ENCODE data around the gene PCARE. TPM values are rescaled to one million over a fixed set of nuclear protein-coding genes. Genes with fewer than 3 reads are reported as not detected.

Gene PCARE
- total RNA-seq, 1 experiment from 2014 or later: not detected

DNA sequence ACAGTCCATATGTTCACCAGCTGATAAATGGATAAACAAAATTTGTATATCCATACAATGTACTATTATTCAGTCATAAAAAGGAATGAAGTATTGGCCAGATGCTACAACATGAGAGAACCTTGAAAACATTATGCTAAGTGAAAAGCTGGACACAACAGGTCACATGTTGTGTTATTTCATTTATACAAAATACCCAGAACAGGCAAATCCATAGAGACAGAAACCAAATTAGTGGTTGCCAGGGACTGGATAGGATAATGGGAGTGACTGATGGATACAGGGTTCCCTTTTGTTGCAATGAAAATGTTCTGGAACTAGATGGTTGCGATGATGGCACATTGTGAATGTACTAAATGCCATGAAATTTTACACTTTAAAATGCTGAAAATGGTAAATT is 10.2 kb upstream of the PCARE start:
- Mint-ChIP-seq H3K27ac (no peak overlapping the region), H3K27me3 (ENCODE audit: low read depth) (no peaks in the 10 kb centered on the region), H3K4me1 (no peaks in the 10 kb centered on the region), H3K9me3 (peaks cover 13% of the 10 kb centered on the region), H3K36me3 (peaks cover 11% of the 10 kb centered on the region; the same call in 1 of the 2 replicates), H3K4me3 (no peak overlapping the region)
- TF ChIP-seq ZNF263 (CRISPR knock-in tag; IDR thresholded peaks at IDR 0.05; ENCODE audit: low read depth) (no peak), TCF7 (CRISPR knock-in tag; IDR thresholded peaks at IDR 0.05; ENCODE audit: low read depth) (no peak), SP1 (CRISPR knock-in tag; conservative IDR thresholded peaks at IDR 0.05) (no peak), ELF4 (CRISPR knock-in tag; IDR thresholded peaks at IDR 0.05; ENCODE audit: low read depth) (no peak), ZNF396 (CRISPR knock-in tag; IDR thresholded peaks at IDR 0.05; ENCODE audit: borderline replicate concordance) (no peak), ZNF671 (CRISPR knock-in tag; IDR thresholded peaks at IDR 0.05) (no peak)
- TF ChIP-seq, protein P1, sequence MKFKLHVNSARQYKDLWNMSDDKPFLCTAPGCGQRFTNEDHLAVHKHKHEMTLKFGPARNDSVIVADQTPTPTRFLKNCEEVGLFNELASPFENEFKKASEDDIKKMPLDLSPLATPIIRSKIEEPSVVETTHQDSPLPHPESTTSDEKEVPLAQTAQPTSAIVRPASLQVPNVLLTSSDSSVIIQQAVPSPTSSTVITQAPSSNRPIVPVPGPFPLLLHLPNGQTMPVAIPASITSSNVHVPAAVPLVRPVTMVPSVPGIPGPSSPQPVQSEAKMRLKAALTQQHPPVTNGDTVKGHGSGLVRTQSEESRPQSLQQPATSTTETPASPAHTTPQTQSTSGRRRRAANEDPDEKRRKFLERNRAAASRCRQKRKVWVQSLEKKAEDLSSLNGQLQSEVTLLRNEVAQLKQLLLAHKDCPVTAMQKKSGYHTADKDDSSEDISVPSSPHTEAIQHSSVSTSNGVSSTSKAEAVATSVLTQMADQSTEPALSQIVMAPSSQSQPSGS (CRISPR knock-in tag; IDR thresholded peaks at IDR 0.05; ENCODE audit: borderline replicate concordance, low read depth): no peak
- TF ChIP-seq, protein P2, sequence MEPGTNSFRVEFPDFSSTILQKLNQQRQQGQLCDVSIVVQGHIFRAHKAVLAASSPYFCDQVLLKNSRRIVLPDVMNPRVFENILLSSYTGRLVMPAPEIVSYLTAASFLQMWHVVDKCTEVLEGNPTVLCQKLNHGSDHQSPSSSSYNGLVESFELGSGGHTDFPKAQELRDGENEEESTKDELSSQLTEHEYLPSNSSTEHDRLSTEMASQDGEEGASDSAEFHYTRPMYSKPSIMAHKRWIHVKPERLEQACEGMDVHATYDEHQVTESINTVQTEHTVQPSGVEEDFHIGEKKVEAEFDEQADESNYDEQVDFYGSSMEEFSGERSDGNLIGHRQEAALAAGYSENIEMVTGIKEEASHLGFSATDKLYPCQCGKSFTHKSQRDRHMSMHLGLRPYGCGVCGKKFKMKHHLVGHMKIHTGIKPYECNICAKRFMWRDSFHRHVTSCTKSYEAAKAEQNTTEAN (CRISPR knock-in tag; IDR thresholded peaks at IDR 0.05): no peak
- DNase-seq (ENCODE audit: low spot score): no peak
- no peak for ATAC-seq
- POLR2A ChIA-PET: no interaction called here
- CTCF ChIA-PET: no interaction called here

DNA sequence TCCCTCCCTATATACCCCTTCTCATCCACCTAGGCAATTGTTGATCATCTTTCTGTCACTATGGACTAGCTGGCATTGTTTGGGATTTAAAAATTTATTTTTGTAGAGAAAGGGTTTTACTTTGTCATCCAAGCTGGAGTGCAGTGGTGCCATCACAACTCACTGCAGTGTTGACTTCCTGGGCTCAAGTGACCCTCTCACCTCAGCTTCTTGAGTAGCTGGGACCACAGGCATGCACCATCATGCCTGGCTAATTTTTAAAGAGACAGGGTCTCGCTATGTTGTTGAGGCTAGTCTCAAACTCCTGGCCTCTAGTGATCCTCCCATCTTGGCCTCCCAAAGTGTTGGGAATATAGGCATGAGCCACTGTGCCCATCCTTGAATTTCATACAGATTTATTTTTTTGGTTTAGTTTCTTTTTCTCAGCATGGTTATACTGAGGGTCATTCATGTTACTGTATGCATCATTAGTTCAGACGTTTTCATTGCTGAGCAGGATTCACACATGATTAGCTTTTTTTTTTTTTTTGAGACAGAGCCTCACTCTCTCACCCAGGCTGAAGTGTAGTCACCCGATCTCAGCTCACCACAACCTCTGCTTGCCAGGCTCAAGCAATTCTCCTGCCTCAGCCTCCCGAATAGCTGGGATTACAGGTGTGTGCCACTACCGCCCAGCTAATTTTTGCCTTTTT is 8.6 kb upstream of the PCARE start:
- ATAC-seq: no peak
- H3K9me3 Mint-ChIP-seq: peaks cover 22% of the 10 kb centered on the region
- no peak for DNase-seq (ENCODE audit: low spot score)
- H3K36me3 Mint-ChIP-seq: peaks cover 12% of the 10 kb centered on the region; the same call in 1 of the 2 replicates
- no peak overlapping the region for H3K4me3 Mint-ChIP-seq
- H3K27me3 Mint-ChIP-seq (ENCODE audit: low read depth): no peaks in the 10 kb centered on the region
- H3K4me1 Mint-ChIP-seq: no peaks in the 10 kb centered on the region
- ChIA-PET POLR2A (no interaction called here), CTCF (no interaction called here)
- no peak overlapping the region for H3K27ac Mint-ChIP-seq
- TF ChIP-seq GRHL2 (CRISPR knock-in tag; IDR thresholded peaks at IDR 0.05; ENCODE audit: insufficient replicate concordance, severe bottlenecking) (no peak), RORB (CRISPR knock-in tag; IDR thresholded peaks at IDR 0.05) (no peak), ZNF219 (CRISPR knock-in tag; IDR thresholded peaks at IDR 0.05; ENCODE audit: borderline replicate concordance) (no peak), KAT7 (CRISPR knock-in tag; IDR thresholded peaks at IDR 0.05; ENCODE audit: borderline replicate concordance) (no peak), NR1H2 (CRISPR knock-in tag; IDR thresholded peaks at IDR 0.05) (no peak), CBFB (CRISPR knock-in tag; IDR thresholded peaks at IDR 0.05; ENCODE audit: low read depth) (no peak), CREB1 (CRISPR knock-in tag; IDR thresholded peaks at IDR 0.05) (no peak), SOX15 (CRISPR knock-in tag; IDR thresholded peaks at IDR 0.05) (no peak), FOXJ3 (CRISPR knock-in tag; IDR thresholded peaks at IDR 0.05; ENCODE audit: borderline replicate concordance) (no peak), NR3C1 (CRISPR knock-in tag; conservative IDR thresholded peaks at IDR 0.05; ENCODE audit: low read depth) (no peak), ZNF121 (CRISPR knock-in tag; IDR thresholded peaks at IDR 0.05) (no peak), PRRX2 (CRISPR knock-in tag; IDR thresholded peaks at IDR 0.05) (no peak)
- TF ChIP-seq, protein P3, sequence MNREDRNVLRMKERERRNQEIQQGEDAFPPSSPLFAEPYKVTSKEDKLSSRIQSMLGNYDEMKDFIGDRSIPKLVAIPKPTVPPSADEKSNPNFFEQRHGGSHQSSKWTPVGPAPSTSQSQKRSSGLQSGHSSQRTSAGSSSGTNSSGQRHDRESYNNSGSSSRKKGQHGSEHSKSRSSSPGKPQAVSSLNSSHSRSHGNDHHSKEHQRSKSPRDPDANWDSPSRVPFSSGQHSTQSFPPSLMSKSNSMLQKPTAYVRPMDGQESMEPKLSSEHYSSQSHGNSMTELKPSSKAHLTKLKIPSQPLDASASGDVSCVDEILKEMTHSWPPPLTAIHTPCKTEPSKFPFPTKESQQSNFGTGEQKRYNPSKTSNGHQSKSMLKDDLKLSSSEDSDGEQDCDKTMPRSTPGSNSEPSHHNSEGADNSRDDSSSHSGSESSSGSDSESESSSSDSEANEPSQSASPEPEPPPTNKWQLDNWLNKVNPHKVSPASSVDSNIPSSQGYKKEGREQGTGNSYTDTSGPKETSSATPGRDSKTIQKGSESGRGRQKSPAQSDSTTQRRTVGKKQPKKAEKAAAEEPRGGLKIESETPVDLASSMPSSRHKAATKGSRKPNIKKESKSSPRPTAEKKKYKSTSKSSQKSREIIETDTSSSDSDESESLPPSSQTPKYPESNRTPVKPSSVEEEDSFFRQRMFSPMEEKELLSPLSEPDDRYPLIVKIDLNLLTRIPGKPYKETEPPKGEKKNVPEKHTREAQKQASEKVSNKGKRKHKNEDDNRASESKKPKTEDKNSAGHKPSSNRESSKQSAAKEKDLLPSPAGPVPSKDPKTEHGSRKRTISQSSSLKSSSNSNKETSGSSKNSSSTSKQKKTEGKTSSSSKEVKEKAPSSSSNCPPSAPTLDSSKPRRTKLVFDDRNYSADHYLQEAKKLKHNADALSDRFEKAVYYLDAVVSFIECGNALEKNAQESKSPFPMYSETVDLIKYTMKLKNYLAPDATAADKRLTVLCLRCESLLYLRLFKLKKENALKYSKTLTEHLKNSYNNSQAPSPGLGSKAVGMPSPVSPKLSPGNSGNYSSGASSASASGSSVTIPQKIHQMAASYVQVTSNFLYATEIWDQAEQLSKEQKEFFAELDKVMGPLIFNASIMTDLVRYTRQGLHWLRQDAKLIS (CRISPR knock-in tag; IDR thresholded peaks at IDR 0.05; ENCODE audit: borderline replicate concordance): no peak
- TF ChIP-seq, protein P4, sequence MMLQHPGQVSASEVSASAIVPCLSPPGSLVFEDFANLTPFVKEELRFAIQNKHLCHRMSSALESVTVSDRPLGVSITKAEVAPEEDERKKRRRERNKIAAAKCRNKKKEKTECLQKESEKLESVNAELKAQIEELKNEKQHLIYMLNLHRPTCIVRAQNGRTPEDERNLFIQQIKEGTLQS (CRISPR knock-in tag; conservative IDR thresholded peaks at IDR 0.05): no peak
- TF ChIP-seq, protein P5, sequence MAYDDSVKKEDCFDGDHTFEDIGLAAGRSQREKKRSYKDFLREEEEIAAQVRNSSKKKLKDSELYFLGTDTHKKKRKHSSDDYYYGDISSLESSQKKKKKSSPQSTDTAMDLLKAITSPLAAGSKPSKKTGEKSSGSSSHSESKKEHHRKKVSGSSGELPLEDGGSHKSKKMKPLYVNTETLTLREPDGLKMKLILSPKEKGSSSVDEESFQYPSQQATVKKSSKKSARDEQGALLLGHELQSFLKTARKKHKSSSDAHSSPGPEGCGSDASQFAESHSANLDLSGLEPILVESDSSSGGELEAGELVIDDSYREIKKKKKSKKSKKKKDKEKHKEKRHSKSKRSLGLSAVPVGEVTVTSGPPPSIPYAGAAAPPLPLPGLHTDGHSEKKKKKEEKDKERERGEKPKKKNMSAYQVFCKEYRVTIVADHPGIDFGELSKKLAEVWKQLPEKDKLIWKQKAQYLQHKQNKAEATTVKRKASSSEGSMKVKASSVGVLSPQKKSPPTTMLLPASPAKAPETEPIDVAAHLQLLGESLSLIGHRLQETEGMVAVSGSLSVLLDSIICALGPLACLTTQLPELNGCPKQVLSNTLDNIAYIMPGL (CRISPR knock-in tag; IDR thresholded peaks at IDR 0.05): no peak
- TF ChIP-seq, protein P6, sequence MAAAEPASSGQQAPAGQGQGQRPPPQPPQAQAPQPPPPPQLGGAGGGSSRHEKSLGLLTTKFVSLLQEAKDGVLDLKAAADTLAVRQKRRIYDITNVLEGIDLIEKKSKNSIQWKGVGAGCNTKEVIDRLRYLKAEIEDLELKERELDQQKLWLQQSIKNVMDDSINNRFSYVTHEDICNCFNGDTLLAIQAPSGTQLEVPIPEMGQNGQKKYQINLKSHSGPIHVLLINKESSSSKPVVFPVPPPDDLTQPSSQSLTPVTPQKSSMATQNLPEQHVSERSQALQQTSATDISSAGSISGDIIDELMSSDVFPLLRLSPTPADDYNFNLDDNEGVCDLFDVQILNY (CRISPR knock-in tag; IDR thresholded peaks at IDR 0.05): no peak
- TF ChIP-seq, protein P7, sequence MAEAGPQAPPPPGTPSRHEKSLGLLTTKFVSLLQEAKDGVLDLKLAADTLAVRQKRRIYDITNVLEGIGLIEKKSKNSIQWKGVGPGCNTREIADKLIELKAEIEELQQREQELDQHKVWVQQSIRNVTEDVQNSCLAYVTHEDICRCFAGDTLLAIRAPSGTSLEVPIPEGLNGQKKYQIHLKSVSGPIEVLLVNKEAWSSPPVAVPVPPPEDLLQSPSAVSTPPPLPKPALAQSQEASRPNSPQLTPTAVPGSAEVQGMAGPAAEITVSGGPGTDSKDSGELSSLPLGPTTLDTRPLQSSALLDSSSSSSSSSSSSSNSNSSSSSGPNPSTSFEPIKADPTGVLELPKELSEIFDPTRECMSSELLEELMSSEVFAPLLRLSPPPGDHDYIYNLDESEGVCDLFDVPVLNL (CRISPR knock-in tag; IDR thresholded peaks at IDR 0.05; ENCODE audit: borderline replicate concordance, low read depth): no peak
